ENCODE measurements around the gene NEGR1.

Gene NEGR1

GRCh38 chr1:72227667-72228066 is 54.7 kb downstream of the NEGR1 start:
- no peak overlapping the region for H3K4me3 ChIP-seq (ENCODE audit: low read depth, low read length)
- no peak for DNase-seq (ENCODE audit: low read depth)
- no peak for TF ChIP-seq CTCF (IDR thresholded peaks at IDR 0.05; ENCODE audit: low read depth, low read length, missing control alignments)
- in situ Hi-C loops (cut with HindIII; ENCODE audit: low sequenced_read_pairs): no loop called here

- in situ Hi-C loops (cut with HindIII; ENCODE audit: low sequenced_read_pairs): no loop called here
- no peak overlapping the region for H3K4me3 ChIP-seq (ENCODE audit: low read depth, low read length)
- DNase-seq (ENCODE audit: low read depth): no peak
- TF ChIP-seq CTCF (IDR thresholded peaks at IDR 0.05; ENCODE audit: low read depth, low read length, missing control alignments): no peak
Observed at GRCh38 chr1:72224506-72224905, 57.8 kb downstream of the NEGR1 start.

GRCh38 chr1:72221811-72222210 is 60.5 kb downstream of the NEGR1 start:
- H3K4me3 ChIP-seq (ENCODE audit: low read depth, low read length): no peak overlapping the region
- in situ Hi-C loops (cut with HindIII; ENCODE audit: low sequenced_read_pairs): no loop called here
- no peak for DNase-seq (ENCODE audit: low read depth)
- no peak for TF ChIP-seq CTCF (IDR thresholded peaks at IDR 0.05; ENCODE audit: low read depth, low read length, missing control alignments)

- DNase-seq (ENCODE audit: low read depth): no peak
- TF ChIP-seq CTCF (IDR thresholded peaks at IDR 0.05; ENCODE audit: low read depth, low read length, missing control alignments): no peak
- in situ Hi-C loops (cut with HindIII; ENCODE audit: low sequenced_read_pairs): no loop called here
Observed at GRCh38 chr1:72218141-72218739, 64.1 kb downstream of the NEGR1 start.

GRCh38 chr1:72207059-72207458 is 75.3 kb downstream of the NEGR1 start:
- in situ Hi-C loops (cut with HindIII; ENCODE audit: low sequenced_read_pairs): no loop called here
- no peak for DNase-seq (ENCODE audit: low read depth)
- no peak for TF ChIP-seq CTCF (IDR thresholded peaks at IDR 0.05; ENCODE audit: low read depth, low read length, missing control alignments)
- H3K4me3 ChIP-seq (ENCODE audit: low read depth, low read length): no peak overlapping the region

More at GRCh38 chr1:72218141-72218739, 64.1 kb downstream of the NEGR1 start:
- H3K4me3 ChIP-seq (ENCODE audit: low read depth, low read length): no peak overlapping the region

- no peak overlapping the region for H3K4me3 ChIP-seq (ENCODE audit: low read depth, low read length)
- TF ChIP-seq CTCF (IDR thresholded peaks at IDR 0.05; ENCODE audit: low read depth, low read length, missing control alignments): no peak
- in situ Hi-C loops (cut with HindIII; ENCODE audit: low sequenced_read_pairs): no loop called here
- no peak for DNase-seq (ENCODE audit: low read depth)
Observed at GRCh38 chr1:72202761-72203160, 79.6 kb downstream of the NEGR1 start.
